ENCODE results near the gene MUC22.

MUC22 gene

DNA sequence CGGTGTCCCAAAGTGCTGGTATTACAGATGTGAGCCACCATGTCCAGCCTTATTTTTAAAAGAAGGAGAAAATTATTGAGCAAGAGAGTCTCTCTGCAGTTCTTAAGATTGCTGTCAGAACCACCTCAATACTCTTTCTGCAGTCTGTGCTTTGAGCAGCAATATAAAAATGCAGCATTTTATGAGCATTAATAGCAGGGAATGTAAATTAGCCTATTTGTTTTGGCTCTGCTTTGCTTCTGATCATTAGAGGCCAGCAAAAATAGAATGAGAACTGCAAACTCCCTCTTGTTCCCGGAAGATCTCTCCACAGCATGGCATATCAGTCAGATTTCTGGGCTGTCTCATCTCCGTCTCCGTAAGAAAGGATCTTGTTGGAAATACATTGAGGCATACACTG is 66.3 kb downstream of the MUC22 start:
- no peak for DNase-seq (ENCODE audit: low read depth, low spot score)

DNA sequence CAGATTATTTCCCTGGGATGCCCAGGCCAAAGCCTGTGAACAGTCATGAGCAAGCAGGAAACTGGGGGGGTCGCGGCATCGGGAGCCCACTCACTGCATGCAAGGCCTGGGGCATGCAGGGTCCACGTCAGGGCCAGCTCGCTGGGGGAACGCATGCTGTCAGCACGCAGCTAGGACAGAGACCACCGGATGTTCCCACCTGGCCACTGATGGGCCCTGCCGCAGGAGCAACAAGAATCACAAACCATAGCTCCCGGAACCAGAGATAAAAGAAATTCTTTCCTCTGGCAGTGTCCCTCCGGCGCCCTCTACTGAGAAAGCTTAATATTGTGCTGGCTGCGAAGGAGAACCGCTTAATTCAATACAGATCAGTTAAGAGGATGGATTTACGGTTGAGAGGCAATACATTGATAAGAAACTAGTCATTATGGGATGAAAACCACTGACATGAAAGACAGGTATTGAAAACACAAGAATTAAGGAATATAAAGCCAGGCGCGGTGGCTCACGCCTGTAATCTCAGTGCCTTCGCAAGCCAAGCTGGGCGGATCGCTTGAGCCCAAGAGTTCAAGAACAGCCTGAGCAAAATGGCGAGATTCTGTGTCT is 69.5 kb downstream of the MUC22 start:
- peak; percentile 81 for DNase-seq (ENCODE audit: low read depth, low spot score)

GRCh38 chr6:31081872-31082271 is 71.6 kb downstream of the MUC22 start:
- DNase-seq (ENCODE audit: low read depth, low spot score) = no peak

GRCh38 chr6:31083742-31084354 is 73.6 kb downstream of the MUC22 start:
- DNase-seq (ENCODE audit: low read depth, low spot score) = peak; percentile 83
